WI38 (cell line): ENCODE results near the gene BIN2.
A peak's percentile ranks its signal among the peaks of the same experiment; 100 is the strongest.

Experiments
- H3K4me3 ChIP-seq: 2 replicates; pipeline ENCODE4 v1.5.1; 2011; ENCODE audit warnings: low read depth, mild to moderate bottlenecking, control low read depth, low read length
- CTCF ChIP-seq: IDR thresholded peaks from 2 replicates; pipeline ENCODE4 v1.5.1; 2012; ENCODE audit warnings: low read depth, mild to moderate bottlenecking, control low read depth, low read length

The BIN2 gene

GRCh38 chr12:51238510-51239334 lies 85.3 kb downstream of the BIN2 start, which contains the start of gene DAZAP2:
Gene DAZAP2, plus strand, starts transcription at chr12:51238826. Its CDS starts 82 bp downstream, at chr12:51238908.
- TF ChIP-seq CTCF, result peak; percentile 19; the same call in 1 of the 2 replicates
- H3K4me3 ChIP-seq, result peak within 1 kb of the TSS; percentile 99

- TF ChIP-seq CTCF, result no peak
- H3K4me3 ChIP-seq, result peak overlapping the region; percentile 99
Observed at GRCh38 chr12:51238037-51238509, 85.9 kb downstream of the BIN2 start.

- TF ChIP-seq CTCF, result no peak
- no peak overlapping the region for H3K4me3 ChIP-seq
Observed at GRCh38 chr12:51234530-51234929, 89.4 kb downstream of the BIN2 start.

- H3K4me3 ChIP-seq, result no peak overlapping the region
- TF ChIP-seq CTCF, result no peak
Observed at GRCh38 chr12:51232642-51233041, 91.3 kb downstream of the BIN2 start.
